Measurements from ENCODE around the gene CDK5RAP3. TPM values are rescaled to one million over a fixed set of nuclear protein-coding genes. Genes with fewer than 3 reads are reported as not detected.

Gene CDK5RAP3
- total and polyA plus RNA-seq, 2 donors (not counting 3 experiments of a cell fraction or from before 2014, with no cell fraction given): 109 to 139 TPM

GRCh38 chr17:47927821-47928400 lies 43.0 kb upstream of the CDK5RAP3 start:
- no peak overlapping the region for H3K9ac ChIP-seq (replicated peaks; ENCODE audit: extremely low read depth, insufficient read depth, low read length)
- intact Hi-C loops (cut with micrococcal nuclease) (no loop called here), dilution Hi-C loops (cut with MboI; ENCODE audit: extremely low pct_ligation_motif_present, low sequenced_read_pairs) (no loop called here)
- H3K36me3 ChIP-seq (ENCODE audit: control insufficient read depth in 2 of 2, extremely low read depth in 1 of 2, insufficient read depth in 2 of 2, low read length in 2 of 2): peaks cover 0 to 31% of the 10 kb centered on the region in 2 experiments
- H3K4me2 ChIP-seq (ENCODE audit: insufficient read depth, low read length): no peak overlapping the region
- H4K20me1 ChIP-seq (replicated peaks; ENCODE audit: control insufficient read depth, extremely low read depth, insufficient read depth, low read length): no peaks in the 10 kb centered on the region
- ChIA-PET CTCF (interaction anchor here (1.5 kb wide), 1 partner anchor 19 kb away, joined by 4 read pairs; no protein-coding TSS in a partner anchor), POLR2A (no interaction called here)
- no peaks in the 10 kb centered on the region for H3K79me2 ChIP-seq (ENCODE audit: control insufficient read depth, insufficient read depth, low read length)
- no peaks in the 10 kb centered on the region for H3K9me1 ChIP-seq (replicated peaks; ENCODE audit: control insufficient read depth, extremely low read depth, insufficient read depth, low read length)
- no peak overlapping the region for H2AFZ ChIP-seq (ENCODE audit: low read depth, low read length)
- FAIRE-seq (no peak), DNase-seq (ENCODE audit: low read depth, low spot score) (no peak)
- H3K4me1 ChIP-seq (ENCODE audit: control insufficient read depth, extremely low read depth, insufficient read depth, low read length): no peaks in the 10 kb centered on the region
- no TSS peak for BruUV-seq (replicated peaks)
- no peaks in the 10 kb centered on the region for H3K27me3 ChIP-seq (ENCODE audit: control insufficient read depth in 2 of 2, insufficient read depth in 2 of 2, low read length in 2 of 2)
- H3K4me3 ChIP-seq (replicated peaks in 1 of 3; ENCODE audit: insufficient read depth in 1 of 3, low read depth in 1 of 3, low read length in 3 of 3): no peak overlapping the region
- TF ChIP-seq FOS (IDR thresholded peaks at IDR 0.05; ENCODE audit: borderline replicate concordance, insufficient read depth, low read length) (no peak), POLR2AphosphoS5 (IDR thresholded peaks at IDR 0.05; ENCODE audit: insufficient read depth, low read depth, low read length) (no peak)
- H3K9me3 ChIP-seq (replicated peaks; ENCODE audit: control insufficient read depth, insufficient read depth, low read length): no peaks in the 10 kb centered on the region
- H3K27ac ChIP-seq (ENCODE audit: insufficient read depth, low read depth, low read length): no peak overlapping the region

- Histone ChIP-seq H3K4me2 (ENCODE audit: insufficient read depth, low read length) (no peak overlapping the region), H3K4me1 (ENCODE audit: control insufficient read depth, extremely low read depth, insufficient read depth, low read length) (no peaks in the 10 kb centered on the region), H3K79me2 (ENCODE audit: control insufficient read depth, insufficient read depth, low read length) (no peaks in the 10 kb centered on the region), H3K9me1 (replicated peaks; ENCODE audit: control insufficient read depth, extremely low read depth, insufficient read depth, low read length) (no peaks in the 10 kb centered on the region), H3K27me3 (ENCODE audit: control insufficient read depth in 2 of 2, insufficient read depth in 2 of 2, low read length in 2 of 2) (no peaks in the 10 kb centered on the region), H3K9me3 (replicated peaks; ENCODE audit: control insufficient read depth, insufficient read depth, low read length) (no peaks in the 10 kb centered on the region), H3K9ac (replicated peaks; ENCODE audit: extremely low read depth, insufficient read depth, low read length) (no peak overlapping the region), H3K27ac (ENCODE audit: insufficient read depth, low read depth, low read length) (no peak overlapping the region), H2AFZ (ENCODE audit: low read depth, low read length) (no peak overlapping the region), H4K20me1 (replicated peaks; ENCODE audit: control insufficient read depth, extremely low read depth, insufficient read depth, low read length) (no peaks in the 10 kb centered on the region), H3K4me3 (replicated peaks in 1 of 3; ENCODE audit: insufficient read depth in 1 of 3, low read depth in 1 of 3, low read length in 3 of 3) (no peak overlapping the region), H3K36me3 (ENCODE audit: control insufficient read depth in 2 of 2, extremely low read depth in 1 of 2, insufficient read depth in 2 of 2, low read length in 2 of 2) (peaks cover 0 to 26% of the 10 kb centered on the region in 2 experiments)
- no peak for TF ChIP-seq EZH2 (IDR thresholded peaks at IDR 0.05; ENCODE audit: borderline replicate concordance, low read depth, low read length, severe bottlenecking)
- TF ChIP-seq POLR2AphosphoS5 (IDR thresholded peaks at IDR 0.05; ENCODE audit: insufficient read depth, low read depth, low read length): no peak
- no peak for TF ChIP-seq JUN (IDR thresholded peaks at IDR 0.05; ENCODE audit: borderline replicate concordance, insufficient read depth, insufficient read length, low read depth)
- TF ChIP-seq, protein P1, sequence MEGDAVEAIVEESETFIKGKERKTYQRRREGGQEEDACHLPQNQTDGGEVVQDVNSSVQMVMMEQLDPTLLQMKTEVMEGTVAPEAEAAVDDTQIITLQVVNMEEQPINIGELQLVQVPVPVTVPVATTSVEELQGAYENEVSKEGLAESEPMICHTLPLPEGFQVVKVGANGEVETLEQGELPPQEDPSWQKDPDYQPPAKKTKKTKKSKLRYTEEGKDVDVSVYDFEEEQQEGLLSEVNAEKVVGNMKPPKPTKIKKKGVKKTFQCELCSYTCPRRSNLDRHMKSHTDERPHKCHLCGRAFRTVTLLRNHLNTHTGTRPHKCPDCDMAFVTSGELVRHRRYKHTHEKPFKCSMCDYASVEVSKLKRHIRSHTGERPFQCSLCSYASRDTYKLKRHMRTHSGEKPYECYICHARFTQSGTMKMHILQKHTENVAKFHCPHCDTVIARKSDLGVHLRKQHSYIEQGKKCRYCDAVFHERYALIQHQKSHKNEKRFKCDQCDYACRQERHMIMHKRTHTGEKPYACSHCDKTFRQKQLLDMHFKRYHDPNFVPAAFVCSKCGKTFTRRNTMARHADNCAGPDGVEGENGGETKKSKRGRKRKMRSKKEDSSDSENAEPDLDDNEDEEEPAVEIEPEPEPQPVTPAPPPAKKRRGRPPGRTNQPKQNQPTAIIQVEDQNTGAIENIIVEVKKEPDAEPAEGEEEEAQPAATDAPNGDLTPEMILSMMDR (IDR thresholded peaks at IDR 0.05; ENCODE audit: extremely low read depth in 1 of 2, insufficient read depth in 1 of 2, low read depth in 1 of 2, low read length in 2 of 2): no peak
- TF ChIP-seq POLR2A (IDR thresholded peaks at IDR 0.05; ENCODE audit: low read depth, low read length): no peak
- no peak for TF ChIP-seq GATA2 (IDR thresholded peaks at IDR 0.05; ENCODE audit: insufficient read depth, insufficient read length, low read depth, low read length)
- TF ChIP-seq MAX (IDR thresholded peaks at IDR 0.05; ENCODE audit: insufficient read depth, insufficient read length): no peak
- TF ChIP-seq FOS (IDR thresholded peaks at IDR 0.05; ENCODE audit: borderline replicate concordance, insufficient read depth, low read length): no peak
- DNase-seq (ENCODE audit: low read depth, low spot score) (no peak), FAIRE-seq (no peak)
- POLR2A ChIA-PET: no interaction called here
- intact Hi-C loops (cut with micrococcal nuclease) (no loop called here), dilution Hi-C loops (cut with MboI; ENCODE audit: extremely low pct_ligation_motif_present, low sequenced_read_pairs) (no loop called here)
- CTCF ChIA-PET: interaction anchor here (1.5 to 2.0 kb wide), 2 partner anchors 18 to 20 kb away, joined by 4 to 7 read pairs; no protein-coding TSS in a partner anchor
- BruUV-seq (replicated peaks): TSS peak; percentile 70
Observed at GRCh38 chr17:47928415-47928814, 42.5 kb upstream of the CDK5RAP3 start.
